Mucosa of descending colon (tissue), 3 donors: ENCODE results near the gene ZNF608. TPM values are rescaled to one million over a fixed set of nuclear protein-coding genes. Genes with fewer than 3 reads are reported as not detected.

ENCODE experiments used
- ATAC-seq: fragments of 200-7000 bp; cut with Tn5 transposase; one replicate; pipeline ENCODE4 v1.9.1; 2020; ENCODE audit warnings: mild to moderate bottlenecking, moderate library complexity
- DNase-seq, 3 donors: peaks; one replicate each; pipeline ENCODE4 v3.0.0-alpha.2; 2020
- H3K36me3 ChIP-seq: fragments of 200-600 bp; one replicate; pipeline ENCODE4 v1.8.0; 2021; ENCODE audit warnings: low read depth, mild to moderate bottlenecking
- H3K4me1 ChIP-seq: fragments of 200-600 bp; one replicate; pipeline ENCODE4 v1.8.0; 2021; ENCODE audit warnings: low read depth, mild to moderate bottlenecking
- H3K4me3 ChIP-seq: fragments of 200-600 bp; one replicate; pipeline ENCODE4 v1.8.0; 2021; ENCODE audit warnings: mild to moderate bottlenecking
- H3K9me3 ChIP-seq: fragments of 200-600 bp; one replicate; pipeline ENCODE4 v1.8.0; 2021; ENCODE audit warnings: mild to moderate bottlenecking
- intact Hi-C, 2 donors: fragments of 100-400 bp; cut with DNase I in 1 of 2; cut with micrococcal nuclease in 1 of 2; formaldehyde crosslinking; loops; one replicate each; pipeline versions ENCODE4 v1.11.0 to v1.11.1; 2022; cut with DNase I, micrococcal nuclease
- total RNA-seq, 3 donors: library from RNA; stranded (reverse); fragmentation: NEBNext Ultra II Directional in 2 of 3; extraction: Animal tissue kit (Norgen Biotek cat#: 25700) in 2 of 3; gene quantifications; one replicate each; pipeline versions ENCODE4 v1.2.1 to v1.2.4, GENCODE V29; 2021 to 2023
- TF ChIP-seq, protein P1 (sequence below): fragments of 200-600 bp; IDR thresholded peaks from one replicate; pipeline ENCODE4 v1.8.0; 2022; ENCODE audit warnings: antibody characterized with exemption, mild to moderate bottlenecking
- donor health status: DM: no; HTN: no; CAD: no; lungs with moderate emphysema.
- donor health status: DM: no; HTN: no; CAD: no.
- donor health status: DM: no; HTN: yes; CAD: no.

ZNF608 gene
- total RNA-seq, 3 donors from 2014 or later = 19.7 to 32.3 (median 27.2) TPM

DNA sequence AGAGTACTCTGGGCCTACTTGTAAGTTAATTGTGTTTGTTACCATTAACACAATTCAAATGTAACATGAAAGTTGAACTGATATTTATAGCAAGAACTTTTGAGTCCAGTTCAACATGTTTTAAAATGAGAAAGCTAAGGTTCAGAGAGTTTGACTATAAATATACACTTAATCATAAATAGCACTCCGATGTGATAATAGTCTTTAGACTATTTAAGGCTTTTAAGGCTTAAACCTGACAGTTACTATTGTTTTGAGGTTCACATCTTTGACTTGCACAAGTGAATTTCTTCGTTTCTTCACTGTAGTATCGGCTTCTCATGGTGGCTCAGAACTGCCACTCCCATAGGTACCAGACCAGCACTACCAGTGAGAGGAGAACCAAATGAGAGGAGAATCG, 42.4 kb downstream of the ZNF608 start:
- DNase-seq = no peak
- TF ChIP-seq, protein P1, sequence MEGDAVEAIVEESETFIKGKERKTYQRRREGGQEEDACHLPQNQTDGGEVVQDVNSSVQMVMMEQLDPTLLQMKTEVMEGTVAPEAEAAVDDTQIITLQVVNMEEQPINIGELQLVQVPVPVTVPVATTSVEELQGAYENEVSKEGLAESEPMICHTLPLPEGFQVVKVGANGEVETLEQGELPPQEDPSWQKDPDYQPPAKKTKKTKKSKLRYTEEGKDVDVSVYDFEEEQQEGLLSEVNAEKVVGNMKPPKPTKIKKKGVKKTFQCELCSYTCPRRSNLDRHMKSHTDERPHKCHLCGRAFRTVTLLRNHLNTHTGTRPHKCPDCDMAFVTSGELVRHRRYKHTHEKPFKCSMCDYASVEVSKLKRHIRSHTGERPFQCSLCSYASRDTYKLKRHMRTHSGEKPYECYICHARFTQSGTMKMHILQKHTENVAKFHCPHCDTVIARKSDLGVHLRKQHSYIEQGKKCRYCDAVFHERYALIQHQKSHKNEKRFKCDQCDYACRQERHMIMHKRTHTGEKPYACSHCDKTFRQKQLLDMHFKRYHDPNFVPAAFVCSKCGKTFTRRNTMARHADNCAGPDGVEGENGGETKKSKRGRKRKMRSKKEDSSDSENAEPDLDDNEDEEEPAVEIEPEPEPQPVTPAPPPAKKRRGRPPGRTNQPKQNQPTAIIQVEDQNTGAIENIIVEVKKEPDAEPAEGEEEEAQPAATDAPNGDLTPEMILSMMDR = no peak
- intact Hi-C loops = loop anchor here in 1 of 2 donors (5.0 kb wide), 1 partner anchor 38 kb away; no protein-coding TSS in a partner anchor
- Histone ChIP-seq H3K36me3 (no peaks in the 10 kb centered on the region), H3K4me3 (no peak overlapping the region), H3K9me3 (no peaks in the 10 kb centered on the region), H3K4me1 (peaks cover 20% of the 10 kb centered on the region)
- no peak for ATAC-seq

- TF ChIP-seq, protein P1 = no peak
- H3K36me3 ChIP-seq = no peaks in the 10 kb centered on the region
- no peak overlapping the region for H3K4me3 ChIP-seq
- no peak for DNase-seq
- H3K4me1 ChIP-seq = peaks cover 27% of the 10 kb centered on the region
- intact Hi-C loops = loop anchor here in 1 of 2 donors (5.0 kb wide), 1 partner anchor 40 kb away; no protein-coding TSS in a partner anchor
- ATAC-seq = peak; percentile 55
- no peaks in the 10 kb centered on the region for H3K9me3 ChIP-seq
Measured at GRCh38 chr5:124702525-124702924, 43.9 kb downstream of the ZNF608 start.

- Histone ChIP-seq H3K36me3 (no peaks in the 10 kb centered on the region), H3K9me3 (no peaks in the 10 kb centered on the region), H3K4me3 (no peak overlapping the region), H3K4me1 (peaks cover 27% of the 10 kb centered on the region)
- ATAC-seq = no peak
- TF ChIP-seq, protein P1 = no peak
- intact Hi-C loops = loop anchor here in 1 of 2 donors (5.0 kb wide), 1 partner anchor 40 kb away; no protein-coding TSS in a partner anchor
- no peak for DNase-seq
Measured at GRCh38 chr5:124701873-124702425, 44.5 kb downstream of the ZNF608 start.

DNA sequence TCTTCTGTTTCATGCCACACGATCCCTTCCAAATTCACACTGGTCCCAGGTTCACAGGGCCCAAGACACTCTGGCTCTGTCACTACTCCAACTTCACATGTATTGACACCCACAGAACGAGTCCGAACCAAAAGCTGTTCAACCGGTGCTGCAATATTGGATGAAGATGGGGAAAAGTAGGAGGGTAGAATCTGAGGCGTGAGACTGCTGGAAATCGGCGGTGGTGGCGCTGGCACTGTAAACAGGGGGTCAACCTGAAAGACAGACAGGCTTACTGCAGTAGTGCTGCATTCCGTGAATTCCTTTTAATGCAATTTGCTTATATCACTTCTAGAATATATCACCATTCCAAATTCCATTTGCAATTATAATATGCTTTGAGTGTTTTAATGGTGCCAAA, 45.4 kb downstream of the ZNF608 start:
- Histone ChIP-seq H3K4me3 (no peak overlapping the region), H3K36me3 (no peaks in the 10 kb centered on the region), H3K4me1 (peaks cover 27% of the 10 kb centered on the region), H3K9me3 (no peaks in the 10 kb centered on the region)
- intact Hi-C loops = loop anchor here in 1 of 2 donors (5.0 kb wide), 1 partner anchor 41 kb away; no protein-coding TSS in a partner anchor
- DNase-seq (no peak), ATAC-seq (no peak)
- TF ChIP-seq, protein P1 = no peak

GRCh38 chr5:124700333-124700732, 46.1 kb downstream of the ZNF608 start:
- intact Hi-C loops = loop anchor here in 1 of 2 donors (5.0 kb wide), 1 partner anchor 42 kb away; no protein-coding TSS in a partner anchor
- Histone ChIP-seq H3K4me1 (peaks cover 23% of the 10 kb centered on the region), H3K9me3 (no peaks in the 10 kb centered on the region), H3K4me3 (no peak overlapping the region), H3K36me3 (no peaks in the 10 kb centered on the region)
- ATAC-seq (no peak), DNase-seq (no peak)
- TF ChIP-seq, protein P1 = no peak
